Myocyte (in vitro differentiated cells): ENCODE data around the gene NR6A1. TPM values are rescaled to one million over a fixed set of nuclear protein-coding genes. Genes with fewer than 3 reads are reported as not detected.
A peak's percentile ranks its signal among the peaks of the same experiment; 100 is the strongest.

Source experiments
- DNase-seq: peaks from one replicate; pipeline ENCODE4 v3.0.0-alpha.2; 2012; ENCODE audit warnings: low read depth
- total RNA-seq: library from RNA; depleted of rRNA; stranded (reverse); fragments of >200 nt; gene quantifications from 2 replicates; pipeline ENCODE4 v1.2.3, GENCODE V29; 2014

Gene NR6A1
- total RNA-seq, 1 donor from 2014 or later: 2.1 TPM

GRCh38 chr9:124531115-124531514, 240.0 kb downstream of the NR6A1 start:
- DNase-seq: no peak

- DNase-seq: no peak
Observed at GRCh38 chr9:124530246-124530645, 240.9 kb downstream of the NR6A1 start.

- DNase-seq: peak; percentile 75
Observed at GRCh38 chr9:124527781-124528180, 243.3 kb downstream of the NR6A1 start.

- no peak for DNase-seq
Observed at GRCh38 chr9:124526174-124526573, 244.9 kb downstream of the NR6A1 start.

GRCh38 chr9:124522121-124523098, 248.7 kb downstream of the NR6A1 start:
- DNase-seq: no peak

- DNase-seq: no peak
Observed at GRCh38 chr9:124521142-124521541, 250.0 kb downstream of the NR6A1 start.

GRCh38 chr9:124520206-124520596, 250.9 kb downstream of the NR6A1 start:
- no peak for DNase-seq

- DNase-seq: no peak
Observed at GRCh38 chr9:124518116-124518515, 253.0 kb downstream of the NR6A1 start.

GRCh38 chr9:124517600-124517999, 253.5 kb downstream of the NR6A1 start:
- no peak for DNase-seq

- DNase-seq: no peak
Observed at GRCh38 chr9:124514874-124515273, 256.2 kb downstream of the NR6A1 start.

GRCh38 chr9:124514125-124514524, 257.0 kb downstream of the NR6A1 start:
- no peak for DNase-seq

GRCh38 chr9:124513376-124513994, 257.6 kb downstream of the NR6A1 start:
- peak; percentile 69 for DNase-seq

- DNase-seq: no peak
Observed at GRCh38 chr9:124512806-124513204, 258.3 kb downstream of the NR6A1 start.

- DNase-seq: no peak
Observed at GRCh38 chr9:124511891-124512805, 259.0 kb downstream of the NR6A1 start.

GRCh38 chr9:124511426-124511840, 259.7 kb downstream of the NR6A1 start:
- no peak for DNase-seq

GRCh38 chr9:124510650-124511425, 260.3 kb downstream of the NR6A1 start:
- no peak for DNase-seq

GRCh38 chr9:124507880-124508423, 263.2 kb downstream of the NR6A1 start:
- DNase-seq: no peak

GRCh38 chr9:124506931-124507879, 263.9 kb downstream of the NR6A1 start, which contains the start of gene NR5A1:
TSS of gene NR5A1 (minus strand) at chr9:124507399. CDS start at chr9:124503395, 4,004 bp downstream.
- DNase-seq: no peak

- no peak for DNase-seq
Observed at GRCh38 chr9:124506433-124506832, 264.7 kb downstream of the NR6A1 start.
